ENCODE measurements around the gene FIP1L1. TPM values are rescaled to one million over a fixed set of nuclear protein-coding genes. Genes with fewer than 3 reads are reported as not detected.

The FIP1L1 gene
- total and polyA plus RNA-seq, 7 donors: 23.5 to 49.6 (median 28.2) TPM

DNA sequence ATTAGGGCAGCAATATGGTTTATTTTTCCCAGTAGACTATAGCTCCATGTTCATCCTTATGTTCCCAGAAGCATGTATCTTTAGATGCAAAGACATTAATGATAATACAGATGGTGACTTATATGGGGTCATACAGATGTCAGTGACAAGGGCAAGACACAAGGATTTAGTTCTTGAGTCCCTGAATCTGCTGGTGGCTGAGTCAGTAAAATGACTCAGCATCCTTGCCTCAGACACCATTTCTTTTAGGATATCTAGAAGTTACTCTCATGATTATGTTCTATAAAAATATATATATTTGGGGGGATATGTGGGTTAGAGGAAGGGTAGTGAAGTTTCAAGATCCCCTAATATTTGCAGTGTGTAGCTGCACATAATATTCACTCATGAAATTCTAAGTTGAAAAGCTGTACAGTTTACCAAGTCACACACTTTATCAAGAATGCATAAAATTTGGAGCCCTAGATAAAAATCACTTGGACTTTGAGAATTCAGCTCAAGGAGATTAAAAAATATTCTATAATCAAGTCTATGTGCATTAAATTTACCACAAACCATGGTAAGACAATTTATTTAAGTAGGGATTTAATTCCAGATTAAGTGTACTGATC lies 111.9 kb downstream of the FIP1L1 start:
- intact Hi-C loops (cut with DNase I): loop anchor here in 1 of 2 donors (10.0 kb wide), 1 partner anchor 415 kb away; no protein-coding TSS in a partner anchor

DNA sequence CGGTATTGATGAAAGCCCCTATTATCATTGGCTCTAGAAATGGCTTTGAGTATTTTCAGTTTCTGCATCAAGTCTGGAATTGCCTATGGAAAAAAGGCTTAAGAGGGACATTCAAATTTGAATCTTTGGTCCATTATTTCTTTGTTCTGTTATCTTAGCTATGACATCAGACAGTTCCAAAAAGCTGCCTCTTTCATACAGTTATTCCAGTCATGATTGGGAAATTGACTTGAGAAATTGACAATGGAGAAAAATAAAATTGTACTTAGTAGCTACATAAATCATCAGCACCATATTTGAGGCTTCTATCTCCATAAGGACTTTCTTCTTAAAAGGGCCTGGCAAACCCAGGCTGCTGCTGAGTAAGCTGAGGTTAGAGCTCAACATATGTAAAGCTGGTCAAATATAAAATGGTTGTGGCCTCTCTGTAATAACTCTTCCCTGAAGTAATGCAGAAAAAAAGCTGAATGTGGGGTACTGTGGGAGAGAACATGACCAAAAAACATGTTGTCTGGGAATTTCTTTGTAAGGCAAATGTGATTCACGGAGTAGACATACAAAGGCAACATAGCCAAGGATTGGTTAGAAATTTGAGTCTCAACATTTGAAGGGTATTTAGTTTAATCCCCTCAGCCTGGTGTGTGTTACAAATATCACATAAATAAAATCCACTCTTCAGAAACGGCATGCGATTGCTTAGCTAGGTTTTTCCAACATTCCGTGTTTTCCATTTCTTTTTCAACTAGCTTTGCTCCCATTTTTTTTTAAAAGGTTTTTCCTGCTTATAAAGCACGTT lies 112.9 kb downstream of the FIP1L1 start:
- 25 to 35% (median 30%) methylated on average over 6 of the region's 6 CpGs for WGBS, 3 donors
- Histone ChIP-seq H3K27me3 (ENCODE audit: insufficient read depth in 3 of 3, low read length in 2 of 3) (no peaks in the 10 kb centered on the region), H3K36me3 (ENCODE audit: insufficient read depth in 1 of 2, low read depth in 1 of 2) (no peaks in the 10 kb centered on the region), H3K9me3 (no peaks in the 10 kb centered on the region), H3K27ac (no peak overlapping the region), H3K4me3 (no peak overlapping the region), H3K4me1 (peaks cover 11% of the 10 kb centered on the region)
- DNase-seq (no peak), ATAC-seq (no peak)
- TF ChIP-seq, protein P1, sequence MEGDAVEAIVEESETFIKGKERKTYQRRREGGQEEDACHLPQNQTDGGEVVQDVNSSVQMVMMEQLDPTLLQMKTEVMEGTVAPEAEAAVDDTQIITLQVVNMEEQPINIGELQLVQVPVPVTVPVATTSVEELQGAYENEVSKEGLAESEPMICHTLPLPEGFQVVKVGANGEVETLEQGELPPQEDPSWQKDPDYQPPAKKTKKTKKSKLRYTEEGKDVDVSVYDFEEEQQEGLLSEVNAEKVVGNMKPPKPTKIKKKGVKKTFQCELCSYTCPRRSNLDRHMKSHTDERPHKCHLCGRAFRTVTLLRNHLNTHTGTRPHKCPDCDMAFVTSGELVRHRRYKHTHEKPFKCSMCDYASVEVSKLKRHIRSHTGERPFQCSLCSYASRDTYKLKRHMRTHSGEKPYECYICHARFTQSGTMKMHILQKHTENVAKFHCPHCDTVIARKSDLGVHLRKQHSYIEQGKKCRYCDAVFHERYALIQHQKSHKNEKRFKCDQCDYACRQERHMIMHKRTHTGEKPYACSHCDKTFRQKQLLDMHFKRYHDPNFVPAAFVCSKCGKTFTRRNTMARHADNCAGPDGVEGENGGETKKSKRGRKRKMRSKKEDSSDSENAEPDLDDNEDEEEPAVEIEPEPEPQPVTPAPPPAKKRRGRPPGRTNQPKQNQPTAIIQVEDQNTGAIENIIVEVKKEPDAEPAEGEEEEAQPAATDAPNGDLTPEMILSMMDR (IDR thresholded peaks at IDR 0.05): no peak
- intact Hi-C loops (cut with DNase I): loop anchor here (5.0 to 10.0 kb wide), 2 partner anchors 734 to 742 kb away; partner anchors contain the start of gene PDGFRA (in 1 of the 2)

More for the DNA sequence above, 111.9 kb downstream of the FIP1L1 start:
- no peaks in the 10 kb centered on the region for H3K36me3 ChIP-seq (ENCODE audit: insufficient read depth in 1 of 2, low read depth in 1 of 2)
- ATAC-seq: no peak
- no peak overlapping the region for H3K27ac ChIP-seq
- TF ChIP-seq, protein P1 (IDR thresholded peaks at IDR 0.05): no peak
- no peaks in the 10 kb centered on the region for H3K9me3 ChIP-seq
- H3K4me1 ChIP-seq: peaks cover 11% of the 10 kb centered on the region
- no peak overlapping the region for H3K4me3 ChIP-seq
- no peaks in the 10 kb centered on the region for H3K27me3 ChIP-seq (ENCODE audit: insufficient read depth in 3 of 3, low read length in 2 of 3)
- no peak for DNase-seq

DNA sequence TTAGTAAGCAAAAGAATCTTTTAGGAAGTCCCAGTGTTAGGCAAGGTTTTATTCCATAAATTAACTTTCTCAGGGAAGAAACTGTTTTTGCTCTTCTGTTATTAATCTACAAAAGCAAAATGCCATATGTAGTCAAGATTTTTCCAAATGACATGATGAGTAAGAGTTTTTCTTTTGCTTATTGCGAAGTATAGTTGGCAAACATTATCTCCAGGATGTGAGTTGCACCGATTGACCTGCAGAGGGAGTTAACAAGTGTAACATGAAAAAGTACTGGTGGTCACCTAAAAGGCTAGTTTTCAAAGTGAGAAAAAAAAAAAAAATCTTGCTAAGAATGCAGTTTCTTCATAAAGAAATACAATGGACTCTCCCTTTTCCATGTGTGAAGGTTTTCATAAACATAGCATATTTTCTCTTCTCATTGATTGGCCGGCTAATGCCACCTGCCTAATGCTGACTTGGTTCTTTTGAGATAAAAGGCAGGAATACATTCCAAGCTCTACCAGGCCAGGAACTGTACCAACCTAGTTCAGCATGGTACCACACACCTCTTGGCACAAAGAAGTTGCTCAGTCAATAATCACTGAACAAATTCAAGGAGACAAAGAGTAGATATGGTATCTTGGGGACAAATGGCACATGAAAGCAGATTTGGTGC lies 113.7 kb downstream of the FIP1L1 start:
- ATAC-seq (peak in 3 of 4 donors; percentile 65 to 85 (median 65)), DNase-seq (no peak)
- Histone ChIP-seq H3K36me3 (ENCODE audit: insufficient read depth in 1 of 2, low read depth in 1 of 2) (no peaks in the 10 kb centered on the region), H3K27ac (no peak overlapping the region), H3K9me3 (no peaks in the 10 kb centered on the region), H3K27me3 (ENCODE audit: insufficient read depth in 3 of 3, low read length in 2 of 3) (no peaks in the 10 kb centered on the region), H3K4me1 (peaks cover 11% of the 10 kb centered on the region), H3K4me3 (no peak overlapping the region)
- intact Hi-C loops (cut with DNase I): loop anchor here (5.0 to 10.0 kb wide), 2 partner anchors 734 to 741 kb away; partner anchors contain the start of gene PDGFRA (in 1 of the 2)
- TF ChIP-seq, protein P1 (IDR thresholded peaks at IDR 0.05): peak; percentile 71
- WGBS, 3 donors: 33 to 41% (median 34%) methylated on average over 3 of the region's 3 CpGs

DNA sequence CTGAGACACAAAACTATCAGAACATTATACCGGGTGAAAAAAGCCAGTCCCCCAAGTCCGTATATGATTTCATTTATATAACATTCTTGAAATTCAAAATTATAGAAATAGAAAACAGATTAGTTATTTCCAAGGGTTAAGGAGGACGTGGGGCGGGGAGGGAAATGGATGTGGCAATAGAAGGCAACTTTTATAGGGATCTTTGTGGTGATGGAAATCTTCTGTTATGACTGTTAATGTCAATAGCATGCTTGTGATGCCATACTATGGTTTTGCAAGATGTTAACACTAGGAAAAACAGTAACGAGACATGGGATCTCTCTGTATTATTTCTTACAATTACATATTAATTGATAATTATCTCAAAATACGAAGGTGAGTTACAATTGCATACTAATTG lies 117.4 kb downstream of the FIP1L1 start:
- H3K9me3 ChIP-seq: no peaks in the 10 kb centered on the region
- H3K4me1 ChIP-seq: peaks cover 11% of the 10 kb centered on the region
- no peaks in the 10 kb centered on the region for H3K36me3 ChIP-seq (ENCODE audit: insufficient read depth in 1 of 2, low read depth in 1 of 2)
- 95 to 98% (median 98%) methylated on average over 6 of the region's 6 CpGs for WGBS, 3 donors
- TF ChIP-seq, protein P1 (IDR thresholded peaks at IDR 0.05): no peak
- intact Hi-C loops (cut with DNase I): loop anchor here (5.0 to 10.0 kb wide), 2 partner anchors 730 to 737 kb away; partner anchors contain the start of gene PDGFRA (in 1 of the 2)
- H3K27ac ChIP-seq: no peak overlapping the region
- H3K27me3 ChIP-seq (ENCODE audit: insufficient read depth in 3 of 3, low read length in 2 of 3): no peaks in the 10 kb centered on the region
- DNase-seq (no peak), ATAC-seq (no peak)
- H3K4me3 ChIP-seq: no peak overlapping the region
